Astrocyte (in vitro differentiated cells and primary cell): ENCODE results near the gene IFT80. TPM values are rescaled to one million over a fixed set of nuclear protein-coding genes. Genes with fewer than 3 reads are reported as not detected.

Source experiments
- DNase-seq: peaks from one replicate; pipeline ENCODE4 v3.0.0-alpha.2; 2010; ENCODE audit warnings: low read depth
- FAIRE-seq: peaks from 2 replicates; lab custom pipeline; 2011; peaks lifted over from hg19 to GRCh38; lab: Jason Lieb, UNC
- H2AFZ ChIP-seq: 2 replicates; pipeline ENCODE4 v1.6.0; 2012; ENCODE audit warnings: low read depth, low read length, inconsistent platforms
- H3K27ac ChIP-seq: 2 replicates; pipeline ENCODE4 v1.5.1; 2011; ENCODE audit warnings: low read depth, low read length, inconsistent platforms
- H3K27me3 ChIP-seq: 2 replicates; pipeline ENCODE4 v1.6.0; 2011; ENCODE audit warnings: low read length, inconsistent platforms; ENCODE audit not compliant: insufficient read depth
- H3K36me3 ChIP-seq: 2 replicates; pipeline ENCODE4 v1.5.1; 2011; ENCODE audit warnings: low read length, inconsistent platforms; ENCODE audit not compliant: insufficient read depth
- H3K4me1 ChIP-seq: 2 replicates; pipeline ENCODE4 v1.5.1; 2011; ENCODE audit warnings: low read length, inconsistent platforms; ENCODE audit not compliant: insufficient read depth
- H3K4me2 ChIP-seq: 2 replicates; pipeline ENCODE4 v1.6.0; 2012; ENCODE audit warnings: low read length, inconsistent platforms
- H3K4me3 ChIP-seq: 2 replicates; pipeline ENCODE4 v1.5.1; 2011; ENCODE audit warnings: low read depth, mild to moderate bottlenecking, low read length, inconsistent platforms; ENCODE audit not compliant: insufficient read depth
- H3K79me2 ChIP-seq: 2 replicates; pipeline ENCODE4 v1.6.0; 2012; ENCODE audit warnings: mild to moderate bottlenecking, low read length, inconsistent platforms; ENCODE audit not compliant: insufficient read depth
- H3K9ac ChIP-seq: 2 replicates; pipeline ENCODE4 v1.6.0; 2012; ENCODE audit warnings: mild to moderate bottlenecking, low read length, inconsistent platforms
- H3K9me3 ChIP-seq: 2 replicates; pipeline ENCODE4 v1.5.1; 2012; ENCODE audit warnings: low read depth, mild to moderate bottlenecking, low read length, inconsistent platforms; ENCODE audit not compliant: insufficient read depth
- H4K20me1 ChIP-seq: 2 replicates; pipeline ENCODE4 v1.6.0; 2012; ENCODE audit warnings: low read length, inconsistent platforms; ENCODE audit not compliant: insufficient read depth
- H3K27ac Mint-ChIP-seq: one replicate; pipeline ENCODE4 v1.8.0; 2021; ENCODE audit warnings: mild to moderate bottlenecking, mixed read lengths; ENCODE audit not compliant: unreplicated experiment
- H3K27me3 Mint-ChIP-seq: one replicate; pipeline ENCODE4 v1.8.0; 2021; ENCODE audit warnings: low read depth, mixed read lengths; ENCODE audit not compliant: unreplicated experiment
- H3K36me3 Mint-ChIP-seq: one replicate; pipeline ENCODE4 v1.8.0; 2021; ENCODE audit warnings: low read depth, mixed read lengths; ENCODE audit not compliant: unreplicated experiment
- H3K4me1 Mint-ChIP-seq: one replicate; pipeline ENCODE4 v1.8.0; 2021; ENCODE audit warnings: low read depth, mixed read lengths; ENCODE audit not compliant: unreplicated experiment
- H3K4me3 Mint-ChIP-seq: one replicate; pipeline ENCODE4 v1.8.0; 2021; ENCODE audit warnings: mild to moderate bottlenecking, moderate library complexity, mixed read lengths; ENCODE audit not compliant: unreplicated experiment
- H3K9me3 Mint-ChIP-seq: one replicate; pipeline ENCODE4 v1.8.0; 2021; ENCODE audit warnings: mild to moderate bottlenecking, mixed read lengths; ENCODE audit not compliant: unreplicated experiment
- CTCF ChIP-seq: IDR thresholded peaks from 2 replicates; pipeline ENCODE4 v1.5.1; 2011; ENCODE audit warnings: low read depth, mild to moderate bottlenecking, inconsistent platforms, low read length, moderate library complexity; ENCODE audit not compliant: insufficient read depth
- EZH2 ChIP-seq: IDR thresholded peaks from 2 replicates; pipeline ENCODE4 v1.6.1; 2012; ENCODE audit warnings: mild to moderate bottlenecking, low read length, inconsistent platforms; ENCODE audit not compliant: insufficient read depth
- microRNA-seq: library from miRNA; unstranded; fragments of <30 nt; microRNA quantifications from one replicate; pipeline ENCODE4 v1.2.0, GENCODE V29; 2020
- total RNA-seq: library from RNA; stranded (reverse); gene quantifications from 2 replicates; pipeline ENCODE4 v1.2.1, GENCODE V29; 2021

The IFT80 gene
- total RNA-seq, 1 donor from 2014 or later: 27.3 TPM

GRCh38 chr3:160210799-160211221, 188.2 kb downstream of the IFT80 start:
- TF ChIP-seq CTCF (peak; percentile 42), EZH2 (no peak)

GRCh38 chr3:160210341-160210740, 188.7 kb downstream of the IFT80 start:
- H3K4me1 ChIP-seq: no peaks in the 10 kb centered on the region
- H3K27ac ChIP-seq: no peak overlapping the region
- H3K9ac ChIP-seq: no peak overlapping the region
- Mint-ChIP-seq H3K27me3 (no peaks in the 10 kb centered on the region), H3K4me3 (no peak overlapping the region), H3K36me3 (no peaks in the 10 kb centered on the region), H3K9me3 (no peaks in the 10 kb centered on the region), H3K27ac (no peak overlapping the region), H3K4me1 (peaks cover 8% of the 10 kb centered on the region)
- no peaks in the 10 kb centered on the region for H4K20me1 ChIP-seq
- H3K9me3 ChIP-seq: no peaks in the 10 kb centered on the region
- H3K4me3 ChIP-seq: no peak overlapping the region
- no peak overlapping the region for H3K4me2 ChIP-seq
- H3K79me2 ChIP-seq: no peaks in the 10 kb centered on the region
- TF ChIP-seq EZH2 (no peak), CTCF (no peak)
- no peak overlapping the region for H2AFZ ChIP-seq
- H3K27me3 ChIP-seq: peaks cover 2% of the 10 kb centered on the region
- DNase-seq: no peak
- FAIRE-seq: no peak
- H3K36me3 ChIP-seq: no peaks in the 10 kb centered on the region

More at GRCh38 chr3:160210799-160211221, 188.2 kb downstream of the IFT80 start:
- H3K9me3 ChIP-seq: no peaks in the 10 kb centered on the region
- FAIRE-seq (peak; percentile 68), DNase-seq (peak; percentile 34)
- Mint-ChIP-seq H3K4me3 (no peak overlapping the region), H3K27ac (peak overlapping the region; percentile 88), H3K36me3 (no peaks in the 10 kb centered on the region), H3K4me1 (peaks cover 7% of the 10 kb centered on the region), H3K27me3 (no peaks in the 10 kb centered on the region), H3K9me3 (no peaks in the 10 kb centered on the region)
- H3K27me3 ChIP-seq: peaks cover 2% of the 10 kb centered on the region
- no peak overlapping the region for H3K27ac ChIP-seq
- H3K36me3 ChIP-seq: no peaks in the 10 kb centered on the region
- H3K4me2 ChIP-seq: no peak overlapping the region
- no peak overlapping the region for H3K9ac ChIP-seq
- H2AFZ ChIP-seq: no peak overlapping the region
- H3K4me3 ChIP-seq: no peak overlapping the region
- H4K20me1 ChIP-seq: no peaks in the 10 kb centered on the region
- no peaks in the 10 kb centered on the region for H3K79me2 ChIP-seq
- H3K4me1 ChIP-seq: no peaks in the 10 kb centered on the region

Small RNAs within 50 kb of the gene (microRNA-seq; reads per million reads assigned to microRNA genes)
- gene MIR15B (1,371 reads per million, percentile 84 among the genes with 10 or more reads in this experiment), gene MIR16-2 (405 reads per million, percentile 76 among the genes with 10 or more reads in this experiment)

Other genes with a start within 250 kb of the IFT80 start
- 6.5 and 13.7 TPM in 2 replicates for gene C3orf80, start 173.8 kb downstream of the IFT80 start, total RNA-seq
- gene SMC4, start 425 bp upstream of the IFT80 start, total RNA-seq: 34.1 and 38.6 TPM in 2 replicates
- gene TRIM59, start 50.6 kb upstream of the IFT80 start, total RNA-seq: 15.8 and 20.6 TPM in 2 replicates
- 80.8 and 105 TPM in 2 replicates for gene KPNA4, start 166.3 kb upstream of the IFT80 start, total RNA-seq